Panc1 (cell line): ENCODE results near the gene TPD52L1. TPM values are rescaled to one million over a fixed set of nuclear protein-coding genes. Genes with fewer than 3 reads are reported as not detected.

Experiments
- ATAC-seq: fragments of 200-7000 bp; cut with Tn5 transposase; 2 replicates; pipeline ENCODE4 v1.9.1; 2020; ENCODE audit warnings: mild to moderate bottlenecking, moderate library complexity
- BruUV-seq: library from RNA; stranded (reverse); fragments of 400-500 nt; replicated peaks from 2 replicates; lab custom pipeline; 2021; lab: Mats Ljungman, UMichigan
- CTCF ChIA-PET: fragments of 300-600 bp; sonication (Branson Sonifier 250); formaldehyde crosslinking; loops from one replicate; lab custom pipeline; 2022; ENCODE audit warnings: antibody characterized with exemption; lab: Charles Lee
- POLR2A ChIA-PET: fragments of 300-600 bp; sonication (Branson Sonifier 250); formaldehyde crosslinking; loops from one replicate; lab custom pipeline; 2022; ENCODE audit warnings: antibody characterized with exemption; lab: Charles Lee
- DNase-seq: peaks from one replicate; pipeline ENCODE4 v3.0.0-alpha.2; 2010; ENCODE audit warnings: low read depth, low spot score
- H3K27ac ChIP-seq: 2 replicates; pipeline ENCODE4 v1.5.1; 2011; ENCODE audit warnings: mild to moderate bottlenecking, low read length, inconsistent platforms
- H3K27me3 ChIP-seq: fragments of 200-500 bp; sonication (Bioruptor generic); 2 replicates; pipeline ENCODE4 v1.6.0; 2014; ENCODE audit warnings: low read length, inconsistent platforms; ENCODE audit not compliant: control insufficient read depth, insufficient read depth
- H3K36me3 ChIP-seq: fragments of 200-500 bp; sonication (Bioruptor generic); 2 replicates; pipeline ENCODE4 v1.5.1; 2014; ENCODE audit warnings: inconsistent platforms, mild to moderate bottlenecking, low read length, moderate library complexity; ENCODE audit not compliant: control insufficient read depth, insufficient read depth
- H3K4me1 ChIP-seq: 2 replicates; pipeline ENCODE4 v1.5.1; 2011; ENCODE audit warnings: inconsistent platforms, mild to moderate bottlenecking, low read length, moderate library complexity; ENCODE audit not compliant: control insufficient read depth, insufficient read depth
- H3K4me3 ChIP-seq, 2 experiments: 2 replicates each; pipeline ENCODE4 v1.5.1; 2011 to 2012; ENCODE audit warnings: low read depth in 2 of 2, low read length in 2 of 2, mild to moderate bottlenecking in 2 of 2, inconsistent platforms in 1 of 2, moderate library complexity in 1 of 2
- H3K9me3 ChIP-seq: fragments of 200-500 bp; sonication (Bioruptor generic); 2 replicates; pipeline ENCODE4 v1.5.1; 2014; ENCODE audit warnings: low read depth, mild to moderate bottlenecking, inconsistent platforms, low read length, moderate library complexity; ENCODE audit not compliant: control insufficient read depth, insufficient read depth
- POLR2AphosphoS5 ChIP-seq: IDR thresholded peaks from 2 replicates; pipeline ENCODE4 v1.6.1; 2012; ENCODE audit warnings: mild to moderate bottlenecking, low read depth, low read length, moderate library complexity
- SIN3A ChIP-seq: IDR thresholded peaks from 2 replicates; pipeline ENCODE4 v1.6.1; 2012; ENCODE audit warnings: low read depth, mild to moderate bottlenecking, low read length, moderate library complexity, borderline replicate concordance; ENCODE audit not compliant: insufficient read depth
- TCF7L2 ChIP-seq: IDR thresholded peaks from 2 replicates; pipeline ENCODE4 v1.6.1; 2011; ENCODE audit warnings: mild to moderate bottlenecking, low read depth, low read length, inconsistent platforms
- in situ Hi-C: cut with HindIII; loops from 2 replicates; pipeline ENCODE4 v1.10.0; 2016; ENCODE audit warnings: low sequenced_read_pairs, low pct_unique_long_range_greater_than_20kb
- intact Hi-C: fragments of 100-400 bp; cut with micrococcal nuclease; formaldehyde crosslinking; loops from one replicate; pipeline ENCODE4 v1.10.0; 2022; ENCODE audit not compliant: unreplicated experiment
- total RNA-seq: library from RNA; stranded (reverse); gene quantifications from one replicate; pipeline ENCODE4 v1.2.1, GENCODE V29; 2021; ENCODE audit not compliant: unreplicated experiment
- TF ChIP-seq, protein P1 (sequence below), 2 experiments: IDR thresholded peaks; 2 replicates each; pipeline ENCODE4 v1.6.1; 2011 to 2012; ENCODE audit warnings: low read depth in 2 of 2, control low read depth in 1 of 2, low read length in 1 of 2, mild to moderate bottlenecking in 1 of 2, moderate library complexity in 1 of 2; ENCODE audit not compliant: insufficient read depth in 1 of 2
- TF ChIP-seq, protein P2 (sequence below): fragments of 450-650 bp; IDR thresholded peaks from 2 replicates; pipeline ENCODE4 v1.5.1; 2017; ENCODE audit warnings: mild to moderate bottlenecking

Gene TPD52L1
- total RNA-seq, 1 experiment from 2014 or later = 2.9 TPM

- Histone ChIP-seq H3K36me3 (no peaks in the 10 kb centered on the region), H3K4me3 (no peak overlapping the region), H3K27me3 (no peaks in the 10 kb centered on the region; the same call in 1 of the 2 replicates), H3K27ac (no peak overlapping the region), H3K9me3 (no peaks in the 10 kb centered on the region), H3K4me1 (no peaks in the 10 kb centered on the region)
- CTCF ChIA-PET = no interaction called here
- ATAC-seq (no peak), DNase-seq (no peak)
- BruUV-seq = no TSS peak
- POLR2A ChIA-PET = no interaction called here
- in situ Hi-C loops (no loop called here), intact Hi-C loops (no loop called here)
- TF ChIP-seq, protein P1, sequence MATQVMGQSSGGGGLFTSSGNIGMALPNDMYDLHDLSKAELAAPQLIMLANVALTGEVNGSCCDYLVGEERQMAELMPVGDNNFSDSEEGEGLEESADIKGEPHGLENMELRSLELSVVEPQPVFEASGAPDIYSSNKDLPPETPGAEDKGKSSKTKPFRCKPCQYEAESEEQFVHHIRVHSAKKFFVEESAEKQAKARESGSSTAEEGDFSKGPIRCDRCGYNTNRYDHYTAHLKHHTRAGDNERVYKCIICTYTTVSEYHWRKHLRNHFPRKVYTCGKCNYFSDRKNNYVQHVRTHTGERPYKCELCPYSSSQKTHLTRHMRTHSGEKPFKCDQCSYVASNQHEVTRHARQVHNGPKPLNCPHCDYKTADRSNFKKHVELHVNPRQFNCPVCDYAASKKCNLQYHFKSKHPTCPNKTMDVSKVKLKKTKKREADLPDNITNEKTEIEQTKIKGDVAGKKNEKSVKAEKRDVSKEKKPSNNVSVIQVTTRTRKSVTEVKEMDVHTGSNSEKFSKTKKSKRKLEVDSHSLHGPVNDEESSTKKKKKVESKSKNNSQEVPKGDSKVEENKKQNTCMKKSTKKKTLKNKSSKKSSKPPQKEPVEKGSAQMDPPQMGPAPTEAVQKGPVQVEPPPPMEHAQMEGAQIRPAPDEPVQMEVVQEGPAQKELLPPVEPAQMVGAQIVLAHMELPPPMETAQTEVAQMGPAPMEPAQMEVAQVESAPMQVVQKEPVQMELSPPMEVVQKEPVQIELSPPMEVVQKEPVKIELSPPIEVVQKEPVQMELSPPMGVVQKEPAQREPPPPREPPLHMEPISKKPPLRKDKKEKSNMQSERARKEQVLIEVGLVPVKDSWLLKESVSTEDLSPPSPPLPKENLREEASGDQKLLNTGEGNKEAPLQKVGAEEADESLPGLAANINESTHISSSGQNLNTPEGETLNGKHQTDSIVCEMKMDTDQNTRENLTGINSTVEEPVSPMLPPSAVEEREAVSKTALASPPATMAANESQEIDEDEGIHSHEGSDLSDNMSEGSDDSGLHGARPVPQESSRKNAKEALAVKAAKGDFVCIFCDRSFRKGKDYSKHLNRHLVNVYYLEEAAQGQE (IDR thresholded peaks at IDR 0.05; ENCODE audit: insufficient read depth in 1 of 2, low read depth in 2 of 2, low read length in 1 of 2) = no peak
- TF ChIP-seq POLR2AphosphoS5 = no peak
- no peak for TF ChIP-seq SIN3A
- TF ChIP-seq TCF7L2 = no peak
- TF ChIP-seq, protein P2, sequence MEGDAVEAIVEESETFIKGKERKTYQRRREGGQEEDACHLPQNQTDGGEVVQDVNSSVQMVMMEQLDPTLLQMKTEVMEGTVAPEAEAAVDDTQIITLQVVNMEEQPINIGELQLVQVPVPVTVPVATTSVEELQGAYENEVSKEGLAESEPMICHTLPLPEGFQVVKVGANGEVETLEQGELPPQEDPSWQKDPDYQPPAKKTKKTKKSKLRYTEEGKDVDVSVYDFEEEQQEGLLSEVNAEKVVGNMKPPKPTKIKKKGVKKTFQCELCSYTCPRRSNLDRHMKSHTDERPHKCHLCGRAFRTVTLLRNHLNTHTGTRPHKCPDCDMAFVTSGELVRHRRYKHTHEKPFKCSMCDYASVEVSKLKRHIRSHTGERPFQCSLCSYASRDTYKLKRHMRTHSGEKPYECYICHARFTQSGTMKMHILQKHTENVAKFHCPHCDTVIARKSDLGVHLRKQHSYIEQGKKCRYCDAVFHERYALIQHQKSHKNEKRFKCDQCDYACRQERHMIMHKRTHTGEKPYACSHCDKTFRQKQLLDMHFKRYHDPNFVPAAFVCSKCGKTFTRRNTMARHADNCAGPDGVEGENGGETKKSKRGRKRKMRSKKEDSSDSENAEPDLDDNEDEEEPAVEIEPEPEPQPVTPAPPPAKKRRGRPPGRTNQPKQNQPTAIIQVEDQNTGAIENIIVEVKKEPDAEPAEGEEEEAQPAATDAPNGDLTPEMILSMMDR = no peak
Measured at GRCh38 chr6:125129354-125129753, 24.2 kb upstream of the TPD52L1 start.

GRCh38 chr6:125132058-125132457 lies 21.5 kb upstream of the TPD52L1 start:
- no peaks in the 10 kb centered on the region; the same call in 1 of the 2 replicates for H3K27me3 ChIP-seq
- no peak for ATAC-seq
- H3K4me3 ChIP-seq = no peak overlapping the region
- no TSS peak for BruUV-seq
- in situ Hi-C loops (no loop called here), intact Hi-C loops (no loop called here)
- ChIA-PET CTCF (no interaction called here), POLR2A (no interaction called here)
- H3K27ac ChIP-seq = no peak overlapping the region
- no peaks in the 10 kb centered on the region for H3K36me3 ChIP-seq
- no peak for DNase-seq
- no peak for TF ChIP-seq POLR2AphosphoS5
- TF ChIP-seq SIN3A = no peak
- no peak for TF ChIP-seq TCF7L2
- TF ChIP-seq, protein P2 = no peak
- TF ChIP-seq, protein P1 (IDR thresholded peaks at IDR 0.05; ENCODE audit: insufficient read depth in 1 of 2, low read depth in 2 of 2, low read length in 1 of 2) = no peak
- H3K4me1 ChIP-seq = no peaks in the 10 kb centered on the region
- H3K9me3 ChIP-seq = no peaks in the 10 kb centered on the region
